CD4-positive, alpha-beta T cell treated with Interleukin-21 for 1 hour (primary cell): ENCODE data around the gene PROC.
A peak's percentile ranks its signal among the peaks of the same experiment; 100 is the strongest.

Source experiments
- DNase-seq: peaks from one replicate; pipeline ENCODE4 v3.0.0-alpha.2; 2020

Gene PROC

DNA sequence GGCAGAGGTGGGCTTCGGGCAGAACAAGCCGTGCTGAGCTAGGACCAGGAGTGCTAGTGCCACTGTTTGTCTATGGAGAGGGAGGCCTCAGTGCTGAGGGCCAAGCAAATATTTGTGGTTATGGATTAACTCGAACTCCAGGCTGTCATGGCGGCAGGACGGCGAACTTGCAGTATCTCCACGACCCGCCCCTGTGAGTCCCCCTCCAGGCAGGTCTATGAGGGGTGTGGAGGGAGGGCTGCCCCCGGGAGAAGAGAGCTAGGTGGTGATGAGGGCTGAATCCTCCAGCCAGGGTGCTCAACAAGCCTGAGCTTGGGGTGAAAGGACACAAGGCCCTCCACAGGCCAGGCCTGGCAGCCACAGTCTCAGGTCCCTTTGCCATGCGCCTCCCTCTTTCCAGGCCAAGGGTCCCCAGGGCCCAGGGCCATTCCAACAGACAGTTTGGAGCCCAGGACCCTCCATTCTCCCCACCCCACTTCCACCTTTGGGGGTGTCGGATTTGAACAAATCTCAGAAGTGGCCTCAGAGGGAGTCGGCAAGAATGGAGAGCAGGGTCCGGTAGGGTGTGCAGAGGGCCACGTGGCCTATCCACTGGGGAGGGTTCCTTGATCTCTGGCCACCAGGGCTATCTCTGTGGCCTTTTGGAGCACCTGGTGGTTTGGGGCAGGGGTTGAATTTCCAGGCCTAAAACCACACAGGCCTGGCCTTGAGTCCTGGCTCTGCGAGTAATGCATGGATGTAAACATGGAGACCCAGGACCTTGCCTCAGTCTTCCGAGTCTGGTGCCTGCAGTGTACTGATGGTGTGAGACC, at the start of gene PROC:
Gene PROC, plus strand, starts transcription at position 128 of the 812 bp plus-strand sequence. CDS start 1,516 bp downstream, outside the sequence.
- no peak for DNase-seq

DNA sequence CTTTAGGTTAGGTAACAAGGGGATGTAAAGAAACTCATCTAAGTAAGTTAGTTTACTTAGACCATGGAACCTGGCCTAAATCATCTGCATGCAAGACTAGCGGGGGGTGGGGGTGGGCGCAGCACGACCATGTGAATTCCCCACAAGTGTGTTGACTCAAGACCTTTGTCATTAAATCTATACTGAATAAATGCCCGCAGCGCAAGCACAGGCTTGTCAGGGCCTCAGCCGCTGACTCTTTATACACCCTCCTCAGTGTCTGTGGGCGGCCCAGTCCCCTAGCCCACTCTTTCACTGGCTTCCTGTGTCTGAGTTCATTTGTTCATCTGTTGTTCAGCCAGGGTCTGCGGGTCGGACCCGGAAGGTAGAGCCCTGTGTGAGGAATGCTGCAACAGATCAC, 48.2 kb upstream of the PROC start:
- no peak for DNase-seq

DNA sequence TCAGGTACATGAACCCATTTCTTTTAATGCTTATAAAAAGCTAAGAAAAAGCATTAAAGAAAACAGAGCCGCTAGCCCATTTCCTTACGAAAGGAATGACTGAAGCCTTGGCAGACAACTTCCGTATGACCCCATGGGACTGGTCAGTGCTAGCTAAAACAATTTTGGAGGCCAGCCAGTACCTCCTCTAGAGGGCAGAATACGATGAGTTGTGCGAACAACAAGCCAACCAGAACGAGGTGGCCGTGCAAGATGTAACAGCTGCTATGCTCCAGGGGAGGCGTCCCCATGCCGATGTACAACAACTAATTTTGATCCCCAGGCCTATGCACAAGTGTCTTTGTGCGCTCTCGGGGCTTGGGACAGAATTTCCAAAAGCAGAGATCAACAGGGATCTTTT, 47.2 kb upstream of the PROC start:
- no peak for DNase-seq

DNA sequence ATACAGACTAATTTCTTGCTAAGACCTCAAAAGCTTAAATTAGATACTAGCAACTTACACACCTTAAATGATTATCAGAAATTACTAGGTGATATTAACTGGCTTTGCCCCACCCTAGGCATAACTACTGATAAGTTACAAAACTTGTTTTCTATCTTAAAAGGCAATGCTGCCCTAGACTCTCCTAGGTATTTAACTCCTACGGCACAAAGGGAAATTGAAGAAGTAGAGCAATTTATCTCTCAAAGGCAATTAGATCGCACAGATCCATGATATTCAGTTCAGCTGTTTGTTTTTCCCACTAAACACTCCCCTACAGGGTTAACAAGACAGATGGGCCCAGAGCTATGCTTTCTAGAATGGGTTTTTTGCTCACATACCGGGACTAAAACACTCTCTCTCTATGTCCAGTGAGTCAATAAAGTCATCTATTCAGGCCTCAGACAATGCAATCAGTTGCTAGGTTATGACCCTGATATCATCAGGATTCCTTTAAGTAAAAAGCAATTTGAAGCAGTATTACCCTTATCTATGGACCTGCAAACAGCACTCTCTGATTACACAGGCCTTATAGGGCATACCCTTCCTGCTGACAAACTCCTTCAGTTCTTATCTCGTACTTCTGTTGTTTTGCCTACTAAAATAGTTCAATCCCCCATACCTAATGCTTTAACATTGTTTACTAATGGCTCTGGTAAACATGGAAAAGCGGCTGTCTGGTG, 44.7 kb upstream of the PROC start:
- DNase-seq, result no peak

DNA sequence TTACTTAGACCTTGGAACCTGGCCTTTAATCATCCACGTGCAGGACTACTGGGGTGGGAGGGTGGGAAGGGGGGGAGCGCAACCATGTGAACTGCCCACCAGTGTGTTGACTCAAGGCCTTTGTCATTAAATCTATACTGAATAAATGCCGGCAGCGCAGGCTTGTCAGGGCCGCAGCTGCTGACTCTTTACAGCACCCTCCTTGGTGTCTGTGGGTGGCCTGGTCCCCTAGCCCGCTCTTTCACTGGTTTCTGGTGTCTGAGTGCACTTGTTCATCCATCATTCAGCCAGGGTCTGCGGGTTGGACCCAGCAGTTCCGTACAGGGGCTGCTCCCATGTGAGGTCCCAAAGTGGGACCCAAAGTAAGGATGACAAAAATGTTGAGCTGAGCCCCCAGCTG, 42.0 kb upstream of the PROC start:
- DNase-seq, result no peak

DNA sequence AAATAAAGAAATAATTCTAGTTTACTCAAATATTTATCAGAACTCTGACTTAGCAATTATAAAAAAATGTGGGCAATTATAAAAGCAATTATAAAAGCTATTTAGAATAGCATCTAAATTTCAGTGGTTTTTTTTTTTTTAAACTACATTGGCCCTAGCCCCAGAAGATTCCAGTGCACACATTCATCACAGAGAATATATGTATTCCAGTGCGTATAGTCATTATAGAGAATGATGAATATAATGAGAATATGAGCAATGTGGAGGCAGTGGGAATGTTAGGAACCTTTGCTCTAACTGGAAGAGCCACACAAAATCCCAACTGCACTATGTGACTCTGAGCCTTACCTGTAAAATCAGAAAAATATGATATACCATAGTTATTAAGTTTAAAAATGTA, 41.0 kb upstream of the PROC start:
- DNase-seq, result no peak

DNA sequence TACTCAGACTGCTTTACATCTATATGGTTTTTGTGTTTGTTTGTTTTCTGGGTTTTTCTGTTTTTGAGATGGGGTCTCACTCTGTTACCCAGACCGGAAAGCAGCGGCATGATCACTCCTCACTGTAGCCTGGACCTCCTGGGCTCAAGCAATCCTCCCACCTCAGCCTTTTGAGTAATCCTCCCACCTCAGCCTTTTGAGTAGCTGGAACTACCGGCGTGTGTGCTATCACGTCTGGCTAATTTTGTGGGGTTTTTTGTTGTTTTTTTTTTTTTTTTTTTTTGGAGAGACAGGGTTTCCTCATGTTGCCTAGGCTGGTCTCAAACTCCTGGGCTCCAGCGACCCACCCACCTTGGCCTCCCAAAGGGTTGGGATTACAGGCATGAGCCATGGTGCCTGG, 39.5 kb upstream of the PROC start:
- no peak for DNase-seq

DNA sequence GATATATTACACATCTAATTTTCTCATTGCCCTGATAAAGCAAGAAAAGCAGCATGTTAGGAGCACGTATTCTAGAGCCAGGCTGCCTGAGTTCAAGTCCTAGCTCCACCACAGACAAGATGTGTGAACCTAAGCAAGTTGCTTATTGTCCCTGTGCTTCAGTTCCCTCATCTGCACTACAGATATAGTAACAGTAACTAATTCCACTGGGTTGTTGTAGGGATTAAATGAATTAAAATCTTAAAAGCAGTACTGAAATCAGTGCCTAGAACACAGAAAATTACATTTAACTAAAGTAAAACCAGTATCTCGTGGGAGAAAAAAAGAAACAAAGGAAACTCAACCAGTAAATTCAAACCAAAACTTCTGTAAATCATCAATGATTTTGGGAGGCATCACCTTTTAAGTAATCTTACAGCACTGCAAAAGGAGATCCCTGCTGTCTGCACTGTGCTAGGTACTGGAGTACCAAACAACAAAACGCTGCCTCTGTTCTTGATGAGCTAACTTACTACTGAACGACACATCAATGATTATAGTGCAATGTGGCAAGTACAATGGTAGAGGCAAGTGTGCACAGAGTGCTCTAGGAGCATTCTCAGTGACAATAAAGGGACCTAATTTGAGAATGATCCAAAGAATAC, 38.4 kb upstream of the PROC start:
- no peak for DNase-seq

DNA sequence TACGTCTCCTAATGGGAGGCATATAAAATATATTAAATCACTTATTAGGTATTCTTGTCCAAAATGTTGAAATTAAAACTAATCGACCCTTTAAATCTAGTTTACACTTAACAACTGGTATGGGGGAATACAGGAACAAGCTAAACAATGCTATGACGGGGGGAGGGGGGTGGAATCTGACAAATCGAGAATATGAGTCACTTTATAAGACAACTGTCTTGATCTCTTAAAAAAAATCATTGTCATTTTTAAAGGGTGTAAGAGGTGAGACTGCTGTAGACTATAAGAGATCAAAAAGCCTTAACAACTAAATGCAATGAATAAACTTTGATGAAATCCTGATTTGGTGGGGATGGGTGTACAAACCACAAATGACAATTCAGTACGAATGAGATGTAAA, 36.5 kb upstream of the PROC start:
- DNase-seq, result no peak

DNA sequence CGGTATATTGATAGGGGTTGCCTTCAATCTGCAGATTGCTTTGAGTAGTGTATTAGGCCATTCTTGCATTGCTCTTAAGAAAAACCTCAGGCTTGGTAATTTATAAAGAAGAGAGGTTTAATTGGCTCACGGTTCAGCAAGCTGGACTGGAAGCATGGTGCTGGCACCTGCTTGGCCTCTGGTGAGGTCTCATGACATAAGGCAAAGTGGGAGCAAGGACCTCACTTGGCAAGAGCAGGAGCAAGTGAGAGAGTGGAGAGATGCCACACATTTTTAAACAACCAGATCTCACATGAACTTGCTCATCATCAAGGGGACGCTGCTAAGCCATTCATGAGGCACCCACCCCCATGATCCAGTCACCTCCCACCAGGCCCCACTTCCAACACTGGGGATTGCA, 35.4 kb upstream of the PROC start:
- no peak for DNase-seq

DNA sequence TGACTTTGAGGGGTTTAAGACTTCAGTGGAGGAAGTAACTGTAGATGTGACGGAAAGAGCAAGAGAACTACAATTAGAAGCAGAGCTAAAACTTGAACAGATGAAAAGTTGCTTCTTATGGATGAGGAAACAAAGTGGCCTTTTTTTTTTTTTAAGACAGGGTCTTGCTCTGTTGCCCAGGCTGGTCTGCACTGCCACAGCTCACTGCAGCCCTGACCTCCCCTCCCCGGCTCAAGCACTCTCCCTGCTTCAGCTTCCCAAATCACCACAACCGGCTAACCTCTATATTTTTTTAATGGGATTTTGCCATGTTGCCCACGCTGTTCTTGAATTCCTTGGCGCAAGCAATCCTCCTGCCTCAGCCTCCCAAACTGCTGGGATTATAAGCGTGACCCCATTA, 33.7 kb upstream of the PROC start:
- DNase-seq, result no peak

DNA sequence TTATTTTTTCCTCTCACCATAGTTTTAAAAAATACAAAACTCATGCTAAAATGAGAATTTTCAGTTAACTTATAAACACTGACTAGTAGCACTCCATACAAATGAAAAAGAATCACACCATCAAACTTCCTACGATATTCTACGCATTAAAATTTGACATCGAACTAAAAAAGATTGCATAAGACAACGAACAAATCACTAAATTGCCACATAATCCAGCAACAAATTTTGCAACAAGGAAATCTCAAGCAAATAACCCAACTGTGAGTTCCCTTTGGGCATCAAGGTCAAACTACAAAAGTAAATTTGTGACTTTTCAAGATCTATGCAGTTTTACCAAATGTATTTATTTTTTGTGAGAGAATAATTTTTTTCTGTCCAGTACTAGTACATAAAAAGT, 32.0 kb upstream of the PROC start:
- DNase-seq, result no peak

DNA sequence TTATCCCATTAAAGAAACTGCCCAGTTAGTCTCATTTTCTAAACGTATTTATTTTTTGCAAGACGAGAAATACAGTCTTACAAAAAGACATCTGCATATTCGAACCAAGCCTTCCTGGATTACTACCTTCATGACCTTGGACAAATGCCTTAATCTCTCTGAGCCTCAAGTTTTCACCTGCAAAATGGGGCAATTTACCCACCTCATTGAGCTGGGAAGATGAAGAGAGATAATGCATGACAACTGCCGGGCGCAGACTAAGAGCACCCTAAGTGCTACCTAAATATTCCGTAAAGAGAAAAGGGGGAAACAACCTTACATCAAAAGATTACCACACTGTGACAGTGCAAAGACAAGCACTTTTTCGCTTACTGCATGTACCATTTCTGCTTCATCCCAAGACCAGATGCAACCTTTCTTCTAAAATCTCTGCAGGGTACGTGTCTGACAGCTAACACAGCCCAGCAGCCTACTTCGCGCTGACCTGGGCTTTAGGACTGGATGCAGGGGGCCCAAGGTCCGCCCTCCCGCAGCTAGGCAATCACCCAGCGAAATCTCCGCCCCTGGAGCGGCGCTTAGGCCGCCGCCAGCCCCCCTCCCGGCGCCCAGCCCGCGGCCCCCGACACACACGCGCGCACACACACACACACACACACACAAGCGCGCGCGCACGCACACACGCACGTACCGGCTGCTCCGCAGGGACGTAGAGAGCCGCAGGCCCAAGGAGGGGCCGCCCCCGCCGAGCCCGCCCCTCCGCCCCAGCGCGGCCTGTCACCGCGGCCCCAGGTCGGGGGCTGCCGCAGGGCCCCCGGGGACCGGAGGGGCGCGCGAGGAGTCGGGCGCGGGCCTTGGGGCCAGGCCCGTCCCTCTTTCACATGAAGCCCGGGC, 31.2 kb upstream of the PROC start:
- peak; percentile 86 for DNase-seq

DNA sequence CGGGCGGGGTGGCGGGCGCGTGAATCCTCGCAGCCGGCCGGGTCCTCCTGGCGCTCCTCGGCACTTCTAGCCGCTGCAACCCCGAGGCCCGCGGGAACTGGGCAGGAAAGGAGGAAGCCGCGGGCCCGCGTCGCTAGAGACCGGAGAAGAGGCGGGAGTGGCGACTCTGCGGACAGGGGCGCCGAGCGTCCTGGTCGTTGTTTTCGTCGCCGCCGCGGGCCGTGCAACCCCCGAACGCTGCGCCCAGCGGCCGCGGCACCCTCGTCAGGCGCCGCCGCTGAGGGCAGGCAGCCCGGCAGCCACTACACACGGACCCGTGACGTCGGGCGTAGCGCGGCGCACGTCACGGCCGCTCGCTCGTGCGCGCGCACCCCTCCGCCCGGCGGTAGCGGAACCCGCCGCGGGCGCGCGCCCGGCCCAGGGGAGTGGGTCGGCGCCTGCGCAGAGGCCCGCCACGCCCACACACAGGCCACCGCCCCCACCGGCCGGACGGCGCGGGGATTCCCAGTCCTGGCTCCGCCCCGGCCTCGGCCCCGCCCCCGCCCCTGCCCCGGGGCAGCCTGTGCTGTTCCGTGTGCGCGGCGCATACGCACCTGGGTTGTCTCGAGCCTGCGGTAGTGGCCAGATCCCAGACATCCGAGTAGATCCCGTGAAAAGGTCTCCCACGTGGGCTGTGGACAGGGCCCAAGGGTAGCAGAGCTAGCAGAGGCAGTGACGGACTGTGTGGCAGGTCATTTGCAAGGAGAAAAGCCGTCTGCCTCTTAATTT, 30.4 kb upstream of the PROC start, which contains the start of gene MAP3K2:
Gene MAP3K2, minus strand, starts transcription at position 321 of the 768 bp plus-strand sequence. CDS start 44,846 bp downstream, outside the sequence.
- peak; percentile 95 for DNase-seq

DNA sequence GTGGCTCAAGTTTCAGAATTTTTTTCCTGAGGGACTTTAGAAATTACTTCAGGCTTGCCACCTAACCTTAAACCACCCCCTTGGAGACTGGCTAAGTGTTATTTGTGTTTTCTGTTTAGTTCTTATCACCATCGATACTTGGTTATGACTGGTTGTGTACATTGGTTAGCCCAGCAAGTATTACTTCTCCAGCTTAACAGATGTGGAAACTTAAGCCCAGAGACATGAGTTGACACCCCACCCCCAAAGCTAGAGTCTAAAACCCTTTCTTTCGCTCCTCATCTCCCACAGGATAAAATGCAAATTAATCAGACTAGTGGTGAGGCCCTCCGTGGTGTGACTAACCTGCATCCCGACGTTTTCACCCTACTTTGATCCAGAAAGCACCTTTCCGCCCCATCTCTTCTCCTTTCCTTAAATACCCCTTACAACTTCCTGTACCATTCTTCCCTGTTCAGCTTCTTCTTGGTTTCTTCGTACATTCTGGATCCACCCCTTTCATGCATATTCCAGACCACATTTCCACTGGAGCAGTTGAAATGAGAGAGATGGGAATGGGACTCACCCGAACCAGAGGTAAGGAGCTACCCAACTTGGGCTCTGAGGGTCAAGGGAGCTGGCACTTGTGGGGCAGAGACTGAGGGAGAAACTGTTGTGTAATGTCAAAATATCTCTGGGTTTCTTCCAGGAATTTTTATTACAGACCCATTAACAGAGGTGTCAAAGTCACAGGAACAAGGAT, 29.6 kb upstream of the PROC start:
- DNase-seq, result no peak

DNA sequence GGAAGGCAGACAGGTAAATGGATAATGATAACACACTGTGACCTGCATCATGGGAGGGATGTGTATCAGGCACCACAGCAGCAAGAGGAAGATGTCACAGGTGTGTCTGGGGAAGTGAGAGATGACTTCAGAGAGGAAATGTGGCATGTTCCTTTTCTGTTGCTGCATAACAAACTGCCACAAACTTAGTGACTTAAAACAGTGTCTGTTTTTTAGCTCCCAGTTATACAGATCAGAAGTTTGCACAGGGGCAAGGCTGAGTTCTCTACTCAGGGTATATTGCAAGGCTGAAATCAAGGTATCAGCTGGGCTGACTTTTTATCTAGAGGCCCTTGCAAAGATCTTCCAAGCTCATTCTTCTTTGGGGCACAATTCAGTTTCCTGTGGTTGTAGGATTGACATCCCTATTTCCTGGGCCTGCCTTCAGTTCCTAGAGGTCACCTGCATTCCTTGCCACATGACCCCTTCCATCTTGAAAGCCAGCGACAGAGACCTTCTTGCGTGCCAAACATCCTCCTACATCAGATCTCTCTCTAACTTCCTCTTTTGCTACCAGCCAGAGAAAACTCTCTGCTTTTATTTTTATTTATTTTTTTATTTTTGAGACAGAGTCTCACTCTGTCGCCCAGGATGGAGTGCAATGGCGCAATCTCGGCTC, 28.3 kb upstream of the PROC start:
- peak; percentile 49 for DNase-seq

DNA sequence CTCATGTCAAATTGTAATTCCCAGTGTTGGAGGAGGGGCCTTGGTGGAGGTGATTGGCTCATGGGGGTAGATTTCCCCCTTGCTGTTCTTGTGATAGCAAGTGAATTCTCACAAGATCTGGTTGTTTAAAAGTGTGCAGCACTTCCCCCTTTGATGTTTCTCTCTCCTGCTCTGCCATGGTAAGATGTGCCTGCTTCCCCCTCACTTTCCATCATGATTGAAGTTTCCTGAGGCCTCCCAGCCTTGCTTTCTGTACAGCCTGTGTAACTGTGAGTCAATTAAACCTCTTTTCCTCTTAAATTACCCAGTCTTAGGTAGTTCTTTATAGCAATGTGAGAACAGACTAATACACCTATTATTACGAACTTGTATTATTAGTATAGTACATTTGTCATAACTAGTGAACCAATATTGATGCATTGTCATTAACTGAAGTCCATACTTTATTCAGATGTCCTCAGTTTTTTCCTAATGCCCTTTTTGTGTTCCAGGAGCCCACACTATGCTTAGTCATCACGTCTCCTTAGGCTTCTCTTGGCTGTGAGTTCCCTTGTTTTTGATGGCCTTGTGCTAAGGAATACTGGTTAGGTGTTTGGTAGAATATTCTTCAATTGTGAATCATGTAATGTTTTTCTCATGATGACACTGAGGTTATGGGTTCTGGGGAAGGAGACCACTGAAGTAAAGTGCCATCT, 25.9 kb upstream of the PROC start:
- no peak for DNase-seq

DNA sequence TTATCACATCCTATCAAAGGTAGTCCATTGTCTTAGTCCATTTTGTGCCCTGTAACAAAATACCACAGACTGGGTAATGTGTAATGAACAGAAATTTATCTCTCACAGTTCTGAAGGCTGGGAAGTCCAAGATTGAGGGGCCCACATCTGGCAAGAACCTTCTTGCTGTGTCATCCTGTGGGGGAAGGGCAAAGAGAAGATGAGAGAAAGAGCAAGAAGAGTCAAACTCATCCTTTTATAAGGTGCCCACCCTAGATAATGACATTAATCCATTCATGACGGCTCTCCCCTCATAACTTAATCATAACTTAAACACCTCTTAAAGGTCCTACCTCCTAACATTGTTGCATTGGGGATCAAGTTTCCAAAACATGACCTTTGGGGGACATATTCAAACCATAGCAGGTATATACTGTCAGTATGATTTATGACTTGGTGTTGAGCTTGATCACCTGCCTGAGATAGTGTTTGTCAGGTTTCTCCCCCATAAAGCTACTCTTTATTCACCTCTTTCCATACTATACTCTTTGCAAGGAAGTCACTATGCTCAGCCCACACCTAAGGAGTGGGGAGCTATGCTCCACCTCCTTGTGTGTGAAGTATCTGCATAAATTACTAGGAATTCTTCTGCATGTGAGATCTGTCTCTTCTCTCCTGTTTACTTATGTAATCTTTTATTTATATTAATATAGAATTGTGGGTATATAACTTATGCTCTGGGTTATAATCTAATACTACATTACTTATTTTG, 25.2 kb upstream of the PROC start:
- DNase-seq, result no peak

DNA sequence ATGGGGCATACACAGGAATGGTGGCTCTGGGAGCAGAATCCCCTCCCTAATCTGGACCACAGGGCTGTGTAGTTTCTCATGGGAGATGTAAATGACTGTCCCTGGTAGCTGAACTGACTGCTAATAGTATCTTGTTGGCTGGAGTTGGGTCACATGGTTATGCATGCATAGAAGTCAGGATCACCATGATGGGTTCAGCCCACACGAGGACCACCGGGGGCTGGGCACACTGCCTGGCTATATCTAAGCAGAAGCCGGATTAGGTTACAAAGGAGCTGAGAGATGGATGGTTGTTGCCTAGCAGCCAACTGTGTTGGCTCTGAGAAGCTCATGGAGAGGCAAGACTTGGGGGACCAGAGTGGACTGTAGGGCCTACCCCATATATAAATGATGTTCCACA, 23.7 kb upstream of the PROC start:
- no peak for DNase-seq
